Epithelial cell of prostate (primary cell): Measurements from ENCODE around the gene MAD2L1BP.
A peak's percentile ranks its signal among the peaks of the same experiment; 100 is the strongest.
"Not testable (repeated sequence)": the region's sequence is repeated elsewhere in the genome, so short reads cannot be mapped to it uniquely, and the experiment has no call there.

Experiments
- DNase-seq: peaks from one replicate; pipeline ENCODE4 v3.0.0-alpha.2; 2011; ENCODE audit warnings: low read depth, low spot score
- H3K27ac ChIP-seq: fragments of 450-650 bp; 2 replicates; pipeline ENCODE4 v1.5.1; 2017; ENCODE audit warnings: mild to moderate bottlenecking

The MAD2L1BP gene

GRCh38 chr6:43624786-43625288 lies 10.8 kb upstream of the MAD2L1BP start:
- H3K27ac ChIP-seq = peak overlapping the region; percentile 99
- DNase-seq = no peak

GRCh38 chr6:43625393-43625992 lies 10.1 kb upstream of the MAD2L1BP start:
- H3K27ac ChIP-seq = peak overlapping the region; percentile 99
- DNase-seq = no peak

DNA sequence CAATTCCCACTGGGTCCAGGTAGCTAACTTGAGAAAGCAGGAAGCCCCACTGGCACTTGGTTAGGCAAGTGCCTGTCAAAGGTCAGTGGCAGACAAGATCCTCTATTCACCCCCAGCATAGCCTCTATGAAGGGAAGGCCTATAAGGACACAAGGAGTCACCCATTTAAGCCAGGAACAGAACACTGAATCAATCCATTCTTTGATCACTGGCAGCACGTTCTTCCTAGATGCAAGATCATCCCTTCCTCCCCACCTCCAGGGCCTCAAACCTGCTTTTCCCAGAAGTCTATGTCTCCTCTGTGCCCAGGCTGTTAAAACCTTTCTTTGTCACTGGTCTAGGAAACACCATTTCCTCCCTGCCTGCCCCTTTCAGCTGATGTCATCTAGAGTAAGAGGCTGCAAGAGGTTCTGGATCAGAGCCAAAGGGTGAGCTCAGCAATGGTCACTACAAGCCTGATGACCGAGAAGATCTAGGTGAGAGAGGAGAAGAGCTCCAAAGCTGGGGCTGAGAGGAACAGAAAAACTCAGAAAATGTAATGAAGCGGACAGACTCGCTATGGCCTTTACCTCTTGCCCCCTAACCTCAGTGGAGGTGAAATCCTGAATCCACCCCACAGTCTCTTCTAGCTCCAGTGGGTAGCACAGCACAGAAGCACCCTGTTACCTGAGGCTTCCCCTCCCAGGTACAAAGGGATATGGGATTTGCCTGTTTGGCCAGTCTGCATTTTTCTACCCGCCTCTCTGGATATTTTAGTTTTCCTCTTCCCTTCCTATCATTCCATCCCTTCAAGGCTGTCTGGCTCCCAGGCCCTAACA lies 8.4 kb upstream of the MAD2L1BP start:
- DNase-seq = peak; percentile 77

DNA sequence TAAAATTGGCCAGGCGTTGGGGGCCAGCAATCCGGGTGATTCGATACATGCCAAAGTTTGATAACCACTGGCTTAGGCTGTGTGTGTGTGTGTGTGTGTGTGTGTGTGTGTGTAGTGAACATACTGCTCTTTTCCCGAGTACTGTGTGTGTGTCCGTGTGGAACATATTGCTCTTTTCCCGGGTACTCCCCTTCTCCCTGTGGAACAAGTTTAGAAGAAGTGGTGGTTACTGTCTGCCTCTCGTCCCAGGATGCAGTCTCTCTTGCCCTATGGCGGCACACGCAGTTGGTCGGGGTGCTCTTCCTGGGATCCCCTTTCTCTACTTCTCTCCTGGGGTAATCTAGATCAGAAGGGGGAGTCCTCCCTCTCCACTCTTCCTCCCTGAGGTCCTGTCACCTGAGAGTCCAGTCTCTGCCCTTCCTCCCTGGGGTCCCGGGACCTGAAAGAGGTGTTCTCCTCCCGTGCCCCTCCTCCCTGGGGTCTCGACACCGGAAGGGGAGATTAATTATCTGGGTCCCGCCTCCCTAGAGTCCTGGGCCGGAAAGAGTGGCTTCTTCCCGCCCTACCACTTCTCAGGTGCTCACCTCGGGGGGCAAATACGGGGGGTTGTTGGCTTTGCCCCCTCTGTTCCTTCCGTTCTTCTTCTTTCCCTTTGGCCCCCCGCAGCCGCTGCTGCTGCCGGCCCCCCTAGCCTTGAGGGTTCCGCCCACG lies 7.1 kb upstream of the MAD2L1BP start:
- peak overlapping the region; percentile 99 for H3K27ac ChIP-seq
- DNase-seq = no peak

More for the DNA sequence above, 8.4 kb upstream of the MAD2L1BP start:
- H3K27ac ChIP-seq = peak overlapping the region; percentile 99

GRCh38 chr6:43629104-43629504 lies 6.5 kb upstream of the MAD2L1BP start, which contains the start of gene GTPBP2:
TSS of gene GTPBP2 (minus strand) at chr6:43629264. CDS start at chr6:43629162, 102 bp downstream.
- DNase-seq = peak; percentile 97
- H3K27ac ChIP-seq = peak within 1 kb of the TSS; percentile 99

DNA sequence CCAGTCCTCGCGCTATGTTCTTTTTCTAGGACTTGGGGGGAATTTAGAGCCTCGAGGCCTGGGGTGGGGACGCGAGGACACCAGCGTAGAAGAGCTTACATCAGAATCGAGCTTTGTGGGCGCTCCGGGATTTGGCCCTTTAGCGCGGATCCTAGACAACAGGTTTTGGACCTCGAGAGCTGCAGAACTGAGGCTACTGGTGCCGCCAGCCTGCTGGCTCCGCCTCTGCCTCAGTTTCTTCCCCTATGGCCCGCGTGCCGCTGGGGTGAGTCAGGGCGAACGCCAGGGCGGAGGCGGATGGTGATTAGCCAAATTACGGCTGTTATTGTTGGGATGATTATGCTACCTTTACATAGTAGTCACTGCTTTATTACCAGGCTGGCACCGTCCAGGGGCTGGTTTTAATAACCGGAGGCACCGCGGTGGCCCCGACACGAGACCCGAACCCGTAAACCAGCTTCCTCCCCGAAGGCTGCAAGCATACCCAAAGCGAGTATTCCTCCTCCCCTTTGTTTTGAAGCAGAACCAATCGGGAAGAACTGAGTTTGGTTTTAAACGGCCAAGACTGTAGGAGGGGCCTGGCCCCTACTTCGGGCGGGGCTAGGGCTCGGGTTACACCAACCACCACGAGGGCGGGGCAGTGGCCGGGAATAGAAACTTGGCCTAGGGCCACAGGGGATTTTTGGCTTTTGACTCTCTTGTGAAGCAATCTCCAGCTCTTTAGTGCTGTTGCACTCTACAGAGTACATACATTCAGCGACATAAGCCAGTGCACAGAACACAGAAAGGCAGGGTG lies 5.9 kb upstream of the MAD2L1BP start:
- DNase-seq = peak; percentile 87
- peak overlapping the region; percentile 99 for H3K27ac ChIP-seq

DNA sequence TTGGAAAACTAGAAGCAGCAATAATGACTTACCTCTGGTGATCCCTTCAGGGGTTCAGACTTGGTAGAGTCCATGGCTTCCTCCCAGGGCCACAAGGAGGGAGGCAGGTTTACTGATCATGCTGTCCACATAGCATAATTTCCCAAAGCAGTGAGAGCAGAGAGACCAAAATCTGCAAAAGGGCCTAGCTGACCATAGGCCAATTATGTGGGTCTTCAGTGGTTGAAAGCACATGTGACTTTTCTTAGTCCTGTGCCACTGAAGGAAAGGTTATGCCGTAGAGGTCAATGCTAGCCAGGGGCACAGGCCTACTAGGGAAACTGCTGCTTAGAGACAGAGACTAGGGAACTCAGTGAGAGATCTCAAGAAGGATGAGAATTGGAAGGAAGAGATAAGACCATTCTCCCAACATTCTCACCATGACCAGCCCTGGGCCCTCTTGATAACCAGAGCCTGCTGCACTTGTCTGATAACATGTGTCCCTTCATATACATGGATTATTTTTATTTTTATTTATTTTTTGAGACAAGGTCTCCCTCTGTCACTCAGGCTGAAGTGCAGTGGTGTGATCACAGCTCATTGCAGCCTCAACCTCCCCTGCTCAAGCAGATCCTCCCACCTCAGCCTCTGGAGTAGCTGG lies 4.5 kb upstream of the MAD2L1BP start:
- peak overlapping the region; percentile 99 for H3K27ac ChIP-seq
- DNase-seq = no peak

DNA sequence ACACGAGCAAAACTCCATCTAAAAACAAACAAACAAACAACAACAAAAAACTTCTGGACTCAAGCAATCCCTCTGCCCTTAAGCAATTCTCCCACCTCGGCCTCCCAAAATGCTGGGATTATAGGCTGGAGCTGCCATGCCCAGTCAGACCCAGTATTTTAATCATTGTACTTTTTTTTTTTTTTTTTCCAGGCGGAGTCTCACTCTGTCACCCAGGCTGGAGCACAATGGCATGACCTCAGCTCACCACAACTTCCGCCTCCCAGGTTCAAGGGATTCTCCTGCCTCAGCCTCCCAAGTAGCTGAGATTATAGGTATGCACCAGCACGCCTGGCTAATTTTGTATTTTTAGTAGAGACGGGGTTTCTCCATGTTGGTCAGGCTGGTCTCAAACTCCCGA lies 2.6 kb upstream of the MAD2L1BP start:
- H3K27ac ChIP-seq, DNase-seq: not testable (repeated sequence)

GRCh38 chr6:43634702-43635303 lies 837 bp upstream of the MAD2L1BP start:
- no peak overlapping the region for H3K27ac ChIP-seq
- no peak for DNase-seq

DNA sequence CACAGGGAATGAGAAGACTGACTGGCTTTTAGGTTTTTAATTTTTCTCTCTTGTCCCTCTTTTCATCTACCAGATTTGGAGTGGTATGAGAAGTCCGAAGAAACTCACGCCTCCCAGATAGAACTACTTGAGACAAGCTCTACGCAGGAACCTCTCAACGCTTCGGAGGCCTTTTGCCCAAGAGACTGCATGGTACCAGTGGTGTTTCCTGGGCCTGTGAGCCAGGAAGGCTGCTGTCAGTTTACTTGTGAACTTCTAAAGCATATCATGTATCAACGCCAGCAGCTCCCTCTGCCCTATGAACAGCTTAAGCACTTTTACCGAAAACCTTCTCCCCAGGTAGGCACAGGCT lies 644 bp downstream of the MAD2L1BP start:
- H3K27ac ChIP-seq = peak overlapping the region; percentile 44
- DNase-seq = no peak

DNA sequence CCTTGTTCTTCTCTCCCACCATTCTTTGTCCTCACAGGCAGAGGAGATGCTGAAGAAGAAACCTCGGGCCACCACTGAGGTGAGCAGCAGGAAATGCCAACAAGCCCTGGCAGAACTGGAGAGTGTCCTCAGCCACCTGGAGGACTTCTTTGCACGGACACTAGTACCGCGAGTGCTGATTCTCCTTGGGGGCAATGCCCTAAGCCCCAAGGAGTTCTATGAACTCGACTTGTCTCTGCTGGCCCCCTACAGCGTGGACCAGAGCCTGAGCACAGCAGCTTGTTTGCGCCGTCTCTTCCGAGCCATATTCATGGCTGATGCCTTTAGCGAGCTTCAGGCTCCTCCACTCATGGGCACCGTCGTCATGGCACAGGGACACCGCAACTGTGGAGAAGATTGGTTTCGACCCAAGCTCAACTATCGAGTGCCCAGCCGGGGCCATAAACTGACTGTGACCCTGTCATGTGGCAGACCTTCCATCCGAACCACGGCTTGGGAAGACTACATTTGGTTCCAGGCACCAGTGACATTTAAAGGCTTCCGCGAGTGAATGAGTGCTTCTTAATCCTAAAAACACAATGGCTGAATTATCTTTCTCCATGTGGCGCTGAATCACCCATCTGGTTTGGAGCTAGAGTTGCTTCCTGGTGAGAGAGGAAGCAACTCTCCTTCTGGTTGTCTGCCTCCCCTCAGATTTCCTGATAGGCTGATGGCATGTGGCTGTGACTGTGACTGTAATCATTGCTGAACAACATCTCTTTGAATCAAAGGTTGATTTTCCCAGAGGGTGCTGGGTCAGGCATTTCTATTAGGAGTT lies 4.6 kb downstream of the MAD2L1BP start:
- peak; percentile 22 for DNase-seq
- H3K27ac ChIP-seq = peak overlapping the region; percentile 22

DNA sequence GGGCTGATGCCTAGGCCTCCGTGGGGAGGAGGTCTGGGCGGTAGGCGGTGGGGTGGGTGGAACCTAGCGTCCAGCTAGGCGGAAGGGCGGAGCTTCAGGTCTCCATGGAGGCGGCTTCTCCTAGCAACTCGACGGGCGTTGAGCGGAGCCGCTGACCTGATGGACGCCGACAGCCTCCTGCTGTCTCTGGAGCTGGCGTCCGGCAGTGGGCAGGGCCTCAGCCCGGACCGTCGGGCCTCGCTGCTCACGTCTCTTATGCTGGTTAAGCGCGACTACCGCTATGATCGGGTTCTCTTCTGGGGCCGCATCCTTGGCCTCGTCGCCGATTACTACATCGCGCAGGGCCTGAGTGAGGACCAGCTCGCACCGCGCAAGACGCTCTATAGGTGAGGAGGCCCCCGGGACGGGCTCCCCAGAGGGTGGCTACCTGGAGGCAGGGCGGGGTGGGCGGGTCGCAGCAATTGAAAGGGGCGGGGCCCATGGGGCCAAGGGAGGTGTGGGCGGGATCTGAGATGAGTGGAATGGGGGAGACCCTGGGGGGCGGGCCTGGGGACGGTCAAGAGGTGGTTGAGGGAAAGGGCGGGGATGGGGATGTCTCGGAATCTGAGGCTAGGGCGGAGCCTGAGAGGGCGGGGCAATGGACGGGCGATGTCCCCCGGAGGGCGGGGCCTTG lies 9.4 kb downstream of the MAD2L1BP start, which contains the start of gene RSPH9:
TSS of gene RSPH9 (plus strand) at position 97 of the 673 bp plus-strand sequence. CDS start at position 160, 63 bp downstream.
- no peak within 1 kb of the TSS for H3K27ac ChIP-seq
- DNase-seq = no peak

DNA sequence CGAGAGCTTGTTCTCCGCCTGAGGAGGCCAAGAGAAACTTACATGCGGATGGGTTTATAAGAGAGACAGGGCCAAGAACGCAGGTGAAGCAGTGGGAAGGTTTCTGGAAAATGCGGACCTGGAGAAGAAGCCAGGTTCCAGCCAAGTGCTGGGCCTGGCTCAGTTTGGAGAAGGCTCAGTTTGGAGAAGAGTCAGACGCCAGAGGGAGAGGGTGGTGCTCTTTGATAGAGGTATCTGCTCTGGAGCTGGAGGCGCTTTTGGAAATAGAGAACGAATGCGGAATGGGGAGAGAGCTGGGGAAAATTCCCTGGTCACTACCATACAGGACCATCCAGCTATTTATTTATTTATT lies 9.9 kb downstream of the MAD2L1BP start:
- H3K27ac ChIP-seq = no peak overlapping the region
- DNase-seq = no peak

DNA sequence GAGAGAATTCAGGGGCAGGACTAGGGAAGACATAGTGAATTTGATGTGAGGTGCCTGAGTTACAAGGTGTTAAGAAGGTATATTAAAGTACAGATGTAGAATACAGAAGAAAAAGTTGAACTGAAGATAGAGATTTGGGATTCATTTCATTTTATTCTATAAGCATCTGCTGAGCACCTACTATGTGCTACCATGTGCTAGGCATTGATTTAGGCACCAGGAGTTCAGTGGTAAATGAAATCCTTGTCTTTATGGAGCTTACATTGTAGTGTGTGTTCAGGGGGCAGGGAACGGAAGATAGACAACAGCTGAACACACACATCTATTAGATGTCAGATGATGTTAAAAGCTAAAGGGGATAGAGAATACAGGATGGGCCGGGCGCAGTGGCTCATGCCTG lies 12.0 kb downstream of the MAD2L1BP start:
- no peak for DNase-seq
- H3K27ac ChIP-seq = no peak overlapping the region

DNA sequence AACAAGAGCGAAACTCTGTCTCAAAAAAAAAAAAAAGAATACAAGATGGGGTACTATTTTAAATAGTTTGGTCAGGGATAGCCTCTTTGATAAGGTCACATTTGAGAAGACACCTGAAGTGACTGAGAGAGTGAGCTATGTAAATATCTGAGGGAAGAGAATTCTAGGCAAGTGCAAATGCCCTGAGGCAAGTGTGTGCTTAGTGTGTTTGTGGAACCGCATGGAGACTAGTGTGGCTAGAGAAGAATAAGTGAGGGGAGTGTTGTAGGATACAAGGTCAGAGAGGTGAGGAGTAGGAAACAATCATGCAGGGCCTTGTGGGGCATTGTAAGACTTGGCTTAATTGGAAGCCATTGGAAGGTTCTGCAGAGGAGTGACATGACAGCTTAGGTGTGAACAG lies 12.6 kb downstream of the MAD2L1BP start:
- no peak for DNase-seq

GRCh38 chr6:43652822-43653221 lies 17.2 kb downstream of the MAD2L1BP start:
- H3K27ac ChIP-seq, DNase-seq: not testable (repeated sequence)

More for the DNA sequence above, 12.6 kb downstream of the MAD2L1BP start:
- no peak overlapping the region for H3K27ac ChIP-seq

GRCh38 chr6:43657221-43657802 lies 21.7 kb downstream of the MAD2L1BP start:
- no peak overlapping the region for H3K27ac ChIP-seq
- no peak for DNase-seq
